ENCODE data around the gene HIC2.
"Not testable (repeated sequence)": the region's sequence is repeated elsewhere in the genome, so short reads cannot be mapped to it uniquely, and the experiment has no call there.

HIC2 gene

DNA sequence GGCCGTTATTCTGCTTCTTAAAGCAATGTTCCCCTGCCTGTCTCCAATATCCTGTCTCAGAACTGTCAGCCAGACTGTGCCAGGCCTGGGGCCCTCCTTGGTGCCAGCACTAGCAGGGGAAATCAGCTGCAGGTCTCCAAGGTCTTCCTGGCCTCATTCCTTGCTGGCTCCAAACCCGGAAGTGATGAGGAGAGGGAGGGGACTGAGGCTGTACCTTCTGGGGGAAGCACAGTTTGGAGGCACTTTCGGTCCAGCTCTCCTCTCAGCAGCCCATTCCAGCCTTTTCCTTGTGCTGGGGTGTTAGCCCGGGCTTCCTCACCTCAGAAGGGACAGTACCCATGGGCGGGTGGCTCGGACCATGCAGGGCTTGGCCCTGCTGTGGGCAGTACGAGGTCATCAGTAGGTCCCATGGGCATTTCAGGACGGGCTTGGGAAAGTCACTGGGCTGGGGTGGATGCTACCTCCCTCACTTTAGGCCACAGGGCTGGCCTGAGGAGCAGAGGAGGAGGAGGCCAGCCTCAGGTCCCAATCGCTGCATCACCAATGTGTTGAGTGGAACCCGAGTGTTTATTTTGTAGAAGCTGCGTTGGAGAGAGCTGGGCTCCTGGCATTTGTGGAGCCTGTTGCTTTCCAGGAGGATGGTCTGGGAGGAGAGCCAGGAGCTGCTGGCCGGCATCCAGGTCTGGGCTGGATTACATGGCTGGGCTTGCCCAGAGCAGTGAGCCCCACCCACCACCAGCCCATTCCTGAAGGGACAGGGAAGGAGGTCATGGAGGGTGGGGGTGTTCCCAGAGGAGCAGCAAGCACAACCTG lies 19.0 kb downstream of the HIC2 start:
- DNase-seq: not testable (repeated sequence)

- not testable (repeated sequence) for DNase-seq
Observed at GRCh38 chr22:21438013-21438412, 20.8 kb downstream of the HIC2 start.

DNA sequence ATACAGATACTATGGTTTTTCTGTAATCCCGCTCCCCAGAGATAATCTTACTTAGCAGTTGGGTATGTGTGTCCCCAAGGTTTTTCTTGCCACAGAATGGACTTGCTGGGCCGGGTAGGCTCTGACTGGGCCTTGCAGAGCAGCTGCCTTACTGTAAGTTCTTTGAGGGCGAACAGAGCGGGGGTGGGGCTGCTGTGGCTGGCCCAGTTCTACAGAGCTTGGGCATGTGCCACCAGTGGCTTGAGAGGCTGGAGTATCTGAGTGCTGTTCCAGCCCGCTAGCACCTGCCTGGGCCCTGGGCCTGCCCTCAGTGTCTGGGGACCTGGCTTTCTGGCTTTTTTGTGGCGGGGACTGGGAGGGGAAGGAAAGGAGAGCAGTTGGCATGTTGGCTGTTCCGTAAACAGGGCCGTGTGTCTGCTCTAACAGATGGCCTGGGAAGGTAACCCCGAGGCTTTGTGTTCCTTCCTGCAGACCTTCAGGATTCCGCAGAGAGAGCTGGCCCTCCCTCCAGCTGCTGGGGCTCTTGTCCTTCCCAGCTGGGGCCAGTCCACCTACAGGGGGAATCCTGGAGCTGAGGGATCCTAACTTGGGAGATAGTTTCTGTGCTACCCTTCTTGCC lies 23.0 kb downstream of the HIC2 start:
- DNase-seq: not testable (repeated sequence)

- DNase-seq: not testable (repeated sequence)
Observed at GRCh38 chr22:21440676-21441075, 23.5 kb downstream of the HIC2 start.

DNA sequence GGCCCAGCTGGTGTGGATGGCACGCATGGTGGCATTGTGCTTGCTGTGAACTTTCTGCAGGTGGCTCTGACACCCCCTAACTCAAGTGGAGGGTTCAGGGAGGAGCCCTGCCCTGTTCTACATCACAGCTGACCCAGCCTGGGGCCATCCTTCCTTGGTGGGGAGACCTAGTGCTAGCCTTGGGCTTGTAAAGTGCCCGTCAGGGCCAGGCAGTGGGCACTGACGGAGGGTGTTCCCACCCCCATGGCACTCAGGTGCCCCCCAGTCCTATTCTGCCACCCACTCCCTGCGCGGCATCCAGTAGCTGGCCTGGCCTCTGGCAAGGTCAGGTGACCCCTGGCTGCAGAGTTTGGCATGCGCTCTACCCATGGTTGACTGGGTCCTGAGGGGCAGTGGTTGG lies 24.0 kb downstream of the HIC2 start:
- not testable (repeated sequence) for DNase-seq

- DNase-seq: not testable (repeated sequence)
Observed at GRCh38 chr22:21442123-21442522, 25.0 kb downstream of the HIC2 start.

DNA sequence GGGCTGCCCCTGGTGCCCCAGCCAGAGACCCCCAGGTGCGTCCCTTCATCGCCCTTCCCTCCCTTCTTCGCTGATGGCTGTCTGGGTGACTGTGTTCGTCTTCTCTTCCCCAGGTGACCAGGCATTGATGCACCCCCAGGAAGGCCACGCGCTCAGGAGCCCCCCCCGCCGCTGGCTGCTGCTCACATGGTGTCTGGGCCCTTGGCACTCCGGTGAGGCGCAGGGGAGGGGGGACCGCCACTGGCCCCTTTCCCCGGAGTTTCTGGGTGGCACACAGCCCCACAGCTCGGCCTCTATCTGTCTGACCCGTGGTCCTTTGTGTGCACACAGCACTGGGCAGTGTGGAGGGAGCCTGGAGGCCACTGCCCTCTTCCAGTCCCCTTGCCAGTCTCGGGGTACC lies 25.5 kb downstream of the HIC2 start:
- not testable (repeated sequence) for DNase-seq

GRCh38 chr22:21443057-21443734 lies 26.0 kb downstream of the HIC2 start:
- DNase-seq: no peak

GRCh38 chr22:21443735-21444421 lies 26.7 kb downstream of the HIC2 start:
- DNase-seq: no peak

- no peak for DNase-seq
Observed at GRCh38 chr22:21444701-21445436, 27.7 kb downstream of the HIC2 start.

- no peak for DNase-seq
Observed at GRCh38 chr22:21445437-21446127, 28.4 kb downstream of the HIC2 start.

GRCh38 chr22:21446128-21446826 lies 29.1 kb downstream of the HIC2 start:
- no peak for DNase-seq

DNA sequence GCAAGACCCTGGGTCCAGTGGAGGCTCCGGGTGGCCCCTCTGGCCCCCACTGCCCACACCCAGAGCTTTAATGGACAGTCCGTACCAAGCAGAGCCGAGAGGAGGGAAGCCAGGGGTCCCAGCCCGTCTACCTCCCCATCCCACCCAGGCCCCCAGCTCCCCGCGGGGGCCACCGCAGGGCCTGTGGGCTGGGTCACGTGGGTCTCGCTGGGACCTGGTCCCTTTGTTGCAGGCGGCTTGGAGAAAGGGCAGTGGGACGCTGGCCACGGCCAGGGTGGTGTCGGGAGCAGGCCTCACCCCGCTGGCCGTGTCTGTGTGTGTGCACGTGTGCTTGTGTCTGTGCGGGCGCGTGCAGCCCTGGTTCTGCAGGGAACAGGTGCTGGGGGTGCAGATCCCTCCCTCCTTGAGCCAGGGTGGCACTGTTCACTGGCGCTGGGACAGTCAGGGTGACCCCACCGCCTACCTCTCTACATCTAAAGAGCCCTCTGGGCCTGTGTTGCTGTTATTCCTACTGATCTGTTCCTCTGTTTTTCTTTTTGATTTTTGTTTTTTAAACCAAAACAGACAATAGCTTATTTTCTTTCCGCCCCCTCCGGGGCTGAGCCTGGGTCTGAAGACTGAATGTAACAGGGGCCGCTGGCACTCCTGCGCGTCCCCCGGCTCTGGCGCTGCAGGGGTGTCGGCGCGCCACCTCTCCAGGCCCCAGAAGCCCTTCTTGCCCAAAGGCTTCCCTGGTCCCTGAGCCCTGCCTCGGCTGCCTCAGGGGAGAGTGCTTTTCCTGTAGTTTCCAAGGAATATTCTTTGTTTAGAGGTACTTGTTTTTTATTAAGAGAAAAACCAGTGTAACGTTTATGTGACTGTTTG lies 29.9 kb downstream of the HIC2 start:
- DNase-seq: no peak

DNA sequence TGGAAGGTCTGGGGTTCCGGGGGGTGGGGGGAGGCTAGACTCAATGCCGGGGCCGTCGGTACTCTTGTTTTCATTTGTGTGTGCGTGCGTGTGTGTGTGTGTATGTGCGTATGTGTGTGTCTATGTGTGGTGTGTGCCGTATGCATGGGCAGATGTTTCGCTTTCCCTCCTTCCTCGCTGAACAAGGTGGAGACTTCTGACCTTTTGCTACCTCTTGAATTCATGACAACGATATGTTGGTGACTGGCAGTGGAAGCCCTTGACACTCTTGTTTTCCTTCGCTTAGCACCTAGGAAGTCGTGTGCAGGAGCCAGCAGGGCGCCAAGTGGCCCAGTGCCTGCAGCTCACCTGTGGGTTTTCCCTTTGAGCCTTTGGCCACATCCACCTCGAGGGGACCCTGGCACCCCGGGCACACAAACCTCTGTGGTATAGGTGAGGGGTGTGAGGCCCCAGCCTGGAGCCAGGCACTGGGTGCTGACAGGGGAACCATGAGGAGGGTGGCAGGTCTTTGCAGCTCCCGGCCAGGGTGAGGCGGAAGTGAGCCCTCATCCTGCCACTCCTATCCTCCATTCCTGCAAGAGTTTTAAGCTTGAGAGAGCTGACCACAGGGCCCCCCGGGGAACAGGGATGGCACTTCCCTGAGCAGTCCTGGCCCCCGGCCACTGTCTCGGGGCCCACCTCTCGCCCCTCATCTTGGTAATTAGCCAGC lies 30.7 kb downstream of the HIC2 start:
- DNase-seq: no peak

DNA sequence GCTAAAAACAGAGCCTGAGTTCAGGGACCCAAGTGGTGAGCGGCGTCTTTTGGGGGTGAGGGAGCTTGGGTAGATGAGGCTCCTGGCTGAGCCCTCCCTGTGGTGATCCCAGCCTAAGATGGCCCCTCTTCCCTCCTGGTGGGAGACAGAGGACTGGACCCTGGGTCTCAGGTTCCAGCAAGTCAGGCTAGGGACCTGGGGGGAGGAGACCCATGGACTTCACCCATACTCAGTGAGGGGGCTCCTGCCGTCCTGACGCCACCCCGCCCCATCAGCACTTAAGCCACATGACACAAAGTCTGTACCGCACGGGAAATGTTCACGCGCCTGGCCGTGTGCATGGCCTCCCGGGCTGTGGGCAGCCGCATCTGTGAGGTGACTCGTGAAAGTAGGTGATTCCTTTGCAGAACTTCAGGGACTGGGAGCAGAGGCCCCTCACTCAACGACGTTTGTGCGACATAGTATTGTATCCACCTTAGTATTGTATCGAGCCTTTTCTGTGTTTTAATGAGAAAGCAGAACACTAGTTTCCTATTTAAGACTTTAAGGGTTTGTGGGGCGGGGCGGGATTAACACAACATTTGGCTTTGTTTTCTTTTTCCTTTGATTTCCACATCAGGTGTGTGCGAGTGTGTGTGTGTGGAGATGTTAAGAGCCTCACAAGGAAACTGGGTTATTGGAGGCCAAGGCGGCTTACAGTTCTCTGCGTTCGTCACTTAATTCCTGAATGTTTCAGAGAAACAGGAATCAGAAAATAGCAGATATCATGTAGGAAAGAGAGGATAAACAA lies 31.7 kb downstream of the HIC2 start:
- DNase-seq: no peak

GRCh38 chr22:21449531-21450319 lies 32.6 kb downstream of the HIC2 start:
- no peak for DNase-seq

GRCh38 chr22:21450320-21450831 lies 33.2 kb downstream of the HIC2 start:
- no peak for DNase-seq
